ENCODE measurements around the gene CEBPZOS. TPM values are rescaled to one million over a fixed set of nuclear protein-coding genes. Genes with fewer than 3 reads are reported as not detected.
A peak's percentile ranks its signal among the peaks of the same experiment; 100 is the strongest.

CEBPZOS gene
- total and polyA plus RNA-seq, 10 of the 15 experiments (the other 5 are each of a cell fraction or from before 2014, with no cell fraction given) = 22.9 to 50.8 (median 39.1) TPM

GRCh38 chr2:37156857-37157714 is 39.2 kb upstream of the CEBPZOS start, which contains the start of gene EIF2AK2 (continued):
- TF ChIP-seq ZNF687 (IDR thresholded peaks at IDR 0.05) (peak; percentile 68; the same call in 1 of the 2 replicates), SMAD5 (IDR thresholded peaks at IDR 0.05; ENCODE audit: low read depth) (0 out of 2 replicates have a peak, but pooled peaks have one; percentile 29), GATAD2B (conservative IDR thresholded peaks at IDR 0.05; ENCODE audit: low read depth) (0 out of 2 replicates have a peak, but pooled peaks have one; percentile 48), BRCA1 (IDR thresholded peaks at IDR 0.05; ENCODE audit: low read depth, low read length) (peak; percentile 56; the same call in 1 of the 2 replicates), ASH2L (IDR thresholded peaks at IDR 0.05; ENCODE audit: borderline replicate concordance, low read depth) (peak; percentile 71; the same call in 1 of the 2 replicates), MLLT1 (IDR thresholded peaks at IDR 0.05) (peak; percentile 33; the same call in 1 of the 2 replicates)
